ENCODE measurements around the gene SGSM2. TPM values are rescaled to one million over a fixed set of nuclear protein-coding genes. Genes with fewer than 3 reads are reported as not detected.

SGSM2 gene
- total and polyA plus RNA-seq, 2 of the 13 experiments (the other 11 are each of a cell fraction or from before 2014, with no cell fraction given) = 30.4 to 51.3 TPM

GRCh38 chr17:2303204-2304188 lies 33.8 kb upstream of the SGSM2 start, which contains the start of the genes SMG6 and SRR (continued):
- TF ChIP-seq HNF1B (CRISPR knock-in tag; IDR thresholded peaks at IDR 0.05) (0 out of 2 replicates have a peak, but pooled peaks have one; percentile 35), KAT2B (IDR thresholded peaks at IDR 0.05; ENCODE audit: borderline replicate concordance, low read depth, low read length) (no peak), ZNF30 (CRISPR knock-in tag; IDR thresholded peaks at IDR 0.05) (no peak), FOXM1 (CRISPR knock-in tag; IDR thresholded peaks at IDR 0.05) (peak; percentile 8; the same call in 1 of the 2 replicates), PHF21A (CRISPR knock-in tag; IDR thresholded peaks at IDR 0.05) (0 out of 2 replicates have a peak, but pooled peaks have one; percentile 30), ZC3H4 (CRISPR knock-in tag; IDR thresholded peaks at IDR 0.05; ENCODE audit: borderline replicate concordance) (no peak), SMAD1 (CRISPR knock-in tag; IDR thresholded peaks at IDR 0.05; ENCODE audit: borderline replicate concordance, low read depth) (no peak), MXD1 (CRISPR knock-in tag; IDR thresholded peaks at IDR 0.05) (peak; percentile 59; the same call in 1 of the 2 replicates), GATAD2A (CRISPR knock-in tag; IDR thresholded peaks at IDR 0.05) (no peak; the same call in 1 of the 2 replicates), YY1 (IDR thresholded peaks at IDR 0.05; ENCODE audit: insufficient read depth, insufficient replicate concordance, low read depth, low read length) (peak; percentile 88), ZNF121 (CRISPR knock-in tag; IDR thresholded peaks at IDR 0.05) (no peak), ZNF292 (CRISPR knock-in tag; IDR thresholded peaks at IDR 0.05; ENCODE audit: borderline replicate concordance, low read depth) (no peak), FOXC1 (CRISPR knock-in tag; IDR thresholded peaks at IDR 0.05; ENCODE audit: borderline replicate concordance) (peak; percentile 37; the same call in 1 of the 2 replicates), HNF4G (IDR thresholded peaks at IDR 0.05; ENCODE audit: borderline replicate concordance, low read depth, low read length) (no peak), HNF4G (CRISPR knock-in tag; IDR thresholded peaks at IDR 0.05; ENCODE audit: borderline replicate concordance, low read depth) (peak; percentile 30; the same call in 1 of the 2 replicates), CAMTA2 (CRISPR knock-in tag; IDR thresholded peaks at IDR 0.05; ENCODE audit: borderline replicate concordance) (0 out of 2 replicates have a peak, but pooled peaks have one; percentile 54), PAXIP1 (CRISPR knock-in tag; conservative IDR thresholded peaks at IDR 0.05) (peak; percentile 43)
- TF ChIP-seq, protein P1, sequence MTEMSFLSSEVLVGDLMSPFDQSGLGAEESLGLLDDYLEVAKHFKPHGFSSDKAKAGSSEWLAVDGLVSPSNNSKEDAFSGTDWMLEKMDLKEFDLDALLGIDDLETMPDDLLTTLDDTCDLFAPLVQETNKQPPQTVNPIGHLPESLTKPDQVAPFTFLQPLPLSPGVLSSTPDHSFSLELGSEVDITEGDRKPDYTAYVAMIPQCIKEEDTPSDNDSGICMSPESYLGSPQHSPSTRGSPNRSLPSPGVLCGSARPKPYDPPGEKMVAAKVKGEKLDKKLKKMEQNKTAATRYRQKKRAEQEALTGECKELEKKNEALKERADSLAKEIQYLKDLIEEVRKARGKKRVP (CRISPR knock-in tag; IDR thresholded peaks at IDR 0.05) = no peak
- TF ChIP-seq, protein P2, sequence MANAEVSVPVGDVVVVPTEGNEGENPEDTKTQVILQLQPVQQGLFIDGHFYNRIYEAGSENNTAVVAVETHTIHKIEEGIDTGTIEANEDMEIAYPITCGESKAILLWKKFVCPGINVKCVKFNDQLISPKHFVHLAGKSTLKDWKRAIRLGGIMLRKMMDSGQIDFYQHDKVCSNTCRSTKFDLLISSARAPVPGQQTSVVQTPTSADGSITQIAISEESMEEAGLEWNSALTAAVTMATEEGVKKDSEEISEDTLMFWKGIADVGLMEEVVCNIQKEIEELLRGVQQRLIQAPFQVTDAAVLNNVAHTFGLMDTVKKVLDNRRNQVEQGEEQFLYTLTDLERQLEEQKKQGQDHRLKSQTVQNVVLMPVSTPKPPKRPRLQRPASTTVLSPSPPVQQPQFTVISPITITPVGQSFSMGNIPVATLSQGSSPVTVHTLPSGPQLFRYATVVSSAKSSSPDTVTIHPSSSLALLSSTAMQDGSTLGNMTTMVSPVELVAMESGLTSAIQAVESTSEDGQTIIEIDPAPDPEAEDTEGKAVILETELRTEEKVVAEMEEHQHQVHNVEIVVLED (CRISPR knock-in tag; IDR thresholded peaks at IDR 0.05; ENCODE audit: borderline replicate concordance) = peak; percentile 37; the same call in 1 of the 2 replicates

Data from HepG2 (cell line).